ENCODE measurements around the gene ITPRIP.

ITPRIP gene

DNA sequence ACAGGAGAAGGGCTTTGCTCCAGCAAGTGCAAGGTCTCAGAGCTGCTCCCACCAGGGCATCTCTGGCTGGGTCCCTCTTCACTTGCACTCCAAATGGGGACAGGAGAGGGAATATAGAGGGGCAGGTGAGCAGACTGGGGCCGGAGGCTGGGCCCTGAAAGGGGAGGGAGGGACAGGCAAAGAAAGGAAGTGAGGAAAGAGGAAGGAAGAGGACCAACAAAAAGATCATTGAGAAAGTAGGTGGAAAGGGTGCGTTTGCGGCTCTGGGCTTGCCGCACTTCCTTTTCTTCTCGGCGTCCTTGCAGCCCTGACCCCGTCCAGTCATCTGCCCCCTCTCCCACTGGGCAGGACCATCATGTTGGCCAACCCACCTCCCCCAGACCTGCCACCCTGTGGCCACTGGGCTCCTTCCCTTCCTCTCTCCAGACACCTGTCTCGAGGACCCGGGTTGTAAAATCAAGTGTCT lies 14.0 kb downstream of the ITPRIP start:
- peaks cover 36% of the 10 kb centered on the region for H3K4me1 ChIP-seq (ENCODE audit: insufficient read depth, low read length, severe bottlenecking)
- no peaks in the 10 kb centered on the region for H3K36me3 ChIP-seq (ENCODE audit: insufficient read depth, low read length)
- H3K4me2 ChIP-seq (ENCODE audit: low read length) = peak overlapping the region; percentile 44; the same call in 1 of the 2 replicates
- no peaks in the 10 kb centered on the region for H3F3A ChIP-seq (ENCODE audit: insufficient read depth, low read length)
- no peaks in the 10 kb centered on the region for H3K9me3 ChIP-seq (ENCODE audit: low read length)
- no peak overlapping the region for H3K27ac ChIP-seq (ENCODE audit: low read depth, low read length, poor library complexity, severe bottlenecking)
- H3K9ac ChIP-seq (ENCODE audit: low read length) = no peak overlapping the region
- TF ChIP-seq, protein P1, sequence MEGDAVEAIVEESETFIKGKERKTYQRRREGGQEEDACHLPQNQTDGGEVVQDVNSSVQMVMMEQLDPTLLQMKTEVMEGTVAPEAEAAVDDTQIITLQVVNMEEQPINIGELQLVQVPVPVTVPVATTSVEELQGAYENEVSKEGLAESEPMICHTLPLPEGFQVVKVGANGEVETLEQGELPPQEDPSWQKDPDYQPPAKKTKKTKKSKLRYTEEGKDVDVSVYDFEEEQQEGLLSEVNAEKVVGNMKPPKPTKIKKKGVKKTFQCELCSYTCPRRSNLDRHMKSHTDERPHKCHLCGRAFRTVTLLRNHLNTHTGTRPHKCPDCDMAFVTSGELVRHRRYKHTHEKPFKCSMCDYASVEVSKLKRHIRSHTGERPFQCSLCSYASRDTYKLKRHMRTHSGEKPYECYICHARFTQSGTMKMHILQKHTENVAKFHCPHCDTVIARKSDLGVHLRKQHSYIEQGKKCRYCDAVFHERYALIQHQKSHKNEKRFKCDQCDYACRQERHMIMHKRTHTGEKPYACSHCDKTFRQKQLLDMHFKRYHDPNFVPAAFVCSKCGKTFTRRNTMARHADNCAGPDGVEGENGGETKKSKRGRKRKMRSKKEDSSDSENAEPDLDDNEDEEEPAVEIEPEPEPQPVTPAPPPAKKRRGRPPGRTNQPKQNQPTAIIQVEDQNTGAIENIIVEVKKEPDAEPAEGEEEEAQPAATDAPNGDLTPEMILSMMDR (IDR thresholded peaks at IDR 0.05; ENCODE audit: low read length) = no peak
- TF ChIP-seq EZH2 (IDR thresholded peaks at IDR 0.05; ENCODE audit: borderline replicate concordance, low read length) = no peak
- no peak overlapping the region for H2AFZ ChIP-seq (ENCODE audit: low read length)
- H3K9me2 ChIP-seq (ENCODE audit: low read depth, low read length) = no peaks in the 10 kb centered on the region
- no peaks in the 10 kb centered on the region for H3K27me3 ChIP-seq (ENCODE audit: insufficient read depth, low read length)
- no peaks in the 10 kb centered on the region for H3K79me2 ChIP-seq (ENCODE audit: insufficient read depth, low read length)
- no peaks in the 10 kb centered on the region for H4K20me1 ChIP-seq (ENCODE audit: insufficient read depth, low read length)
- no peak overlapping the region for H3K4me3 ChIP-seq (ENCODE audit: low read depth, low read length, poor library complexity, severe bottlenecking)

DNA sequence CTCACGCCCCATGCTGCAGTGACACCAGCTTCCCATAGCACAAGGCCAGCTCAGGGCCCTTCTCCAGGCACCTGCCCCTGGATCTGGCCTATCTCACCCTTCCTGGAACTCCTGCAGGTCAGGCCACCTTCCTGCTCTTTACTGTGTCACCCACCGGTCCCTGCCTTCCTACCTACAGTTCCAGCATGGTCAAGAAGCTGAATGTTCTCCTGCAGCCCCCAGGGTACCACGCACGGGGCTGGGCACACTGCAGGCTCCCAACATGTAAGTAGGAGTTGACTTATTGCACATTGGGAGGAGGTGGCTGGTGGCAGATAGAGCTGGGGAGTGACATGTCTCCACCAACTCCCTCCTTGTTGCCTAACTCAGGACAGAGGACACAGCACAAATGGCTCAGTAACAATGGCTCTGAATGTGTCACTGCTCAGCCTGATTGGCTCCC lies 14.5 kb downstream of the ITPRIP start:
- H3K9me3 ChIP-seq (ENCODE audit: low read length) = no peaks in the 10 kb centered on the region
- TF ChIP-seq, protein P1 (IDR thresholded peaks at IDR 0.05; ENCODE audit: low read length) = no peak
- H3K4me3 ChIP-seq (ENCODE audit: low read depth, low read length, poor library complexity, severe bottlenecking) = no peak overlapping the region
- H3F3A ChIP-seq (ENCODE audit: insufficient read depth, low read length) = no peaks in the 10 kb centered on the region
- H3K27me3 ChIP-seq (ENCODE audit: insufficient read depth, low read length) = no peaks in the 10 kb centered on the region
- H3K36me3 ChIP-seq (ENCODE audit: insufficient read depth, low read length) = no peaks in the 10 kb centered on the region
- H2AFZ ChIP-seq (ENCODE audit: low read length) = no peak overlapping the region
- H3K9me2 ChIP-seq (ENCODE audit: low read depth, low read length) = no peaks in the 10 kb centered on the region
- H3K79me2 ChIP-seq (ENCODE audit: insufficient read depth, low read length) = no peaks in the 10 kb centered on the region
- H3K27ac ChIP-seq (ENCODE audit: low read depth, low read length, poor library complexity, severe bottlenecking) = no peak overlapping the region
- H3K4me2 ChIP-seq (ENCODE audit: low read length) = no peak overlapping the region
- no peaks in the 10 kb centered on the region for H4K20me1 ChIP-seq (ENCODE audit: insufficient read depth, low read length)
- H3K9ac ChIP-seq (ENCODE audit: low read length) = no peak overlapping the region
- H3K4me1 ChIP-seq (ENCODE audit: insufficient read depth, low read length, severe bottlenecking) = peaks cover 31% of the 10 kb centered on the region

DNA sequence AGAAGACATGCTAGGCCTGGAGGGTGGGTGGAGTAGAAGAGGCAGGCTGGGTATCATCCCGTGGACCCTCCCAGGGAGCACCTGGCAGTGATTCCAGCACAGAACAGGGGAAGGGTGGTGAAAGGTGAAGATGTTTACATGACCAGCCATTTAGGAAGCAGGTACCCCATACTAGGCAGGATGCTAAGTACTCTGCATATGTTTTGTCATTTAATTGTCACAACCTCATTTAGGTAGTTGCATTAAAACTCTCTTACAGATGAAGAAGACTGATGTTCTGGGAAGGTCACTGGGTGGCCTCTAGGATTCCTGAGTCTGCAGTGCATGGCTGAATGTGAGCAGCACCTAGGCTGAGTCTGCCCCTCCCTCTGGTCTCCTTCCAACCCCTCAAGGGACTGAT lies 15.2 kb downstream of the ITPRIP start:
- Histone ChIP-seq H4K20me1 (ENCODE audit: insufficient read depth, low read length) (no peaks in the 10 kb centered on the region), H3K27me3 (ENCODE audit: insufficient read depth, low read length) (no peaks in the 10 kb centered on the region), H3K27ac (ENCODE audit: low read depth, low read length, poor library complexity, severe bottlenecking) (no peak overlapping the region), H3K9me2 (ENCODE audit: low read depth, low read length) (no peaks in the 10 kb centered on the region), H3K79me2 (ENCODE audit: insufficient read depth, low read length) (no peaks in the 10 kb centered on the region), H3K9ac (ENCODE audit: low read length) (no peak overlapping the region), H3K4me3 (ENCODE audit: low read depth, low read length, poor library complexity, severe bottlenecking) (no peak overlapping the region), H3K9me3 (ENCODE audit: low read length) (no peaks in the 10 kb centered on the region), H3K4me1 (ENCODE audit: insufficient read depth, low read length, severe bottlenecking) (peaks cover 25% of the 10 kb centered on the region), H3K36me3 (ENCODE audit: insufficient read depth, low read length) (no peaks in the 10 kb centered on the region), H2AFZ (ENCODE audit: low read length) (no peak overlapping the region), H3F3A (ENCODE audit: insufficient read depth, low read length) (no peaks in the 10 kb centered on the region), H3K4me2 (ENCODE audit: low read length) (no peak overlapping the region)
- no peak for TF ChIP-seq EZH2 (IDR thresholded peaks at IDR 0.05; ENCODE audit: borderline replicate concordance, low read length)
- TF ChIP-seq, protein P1 (IDR thresholded peaks at IDR 0.05; ENCODE audit: low read length) = no peak

All from OCI-LY1 (cell line).